ENCODE measurements around the gene PPIAL4G. TPM values are rescaled to one million over a fixed set of nuclear protein-coding genes. Genes with fewer than 3 reads are reported as not detected.
"Not testable (repeated sequence)": the region's sequence is repeated elsewhere in the genome, so short reads cannot be mapped to it uniquely, and the experiment has no call there.

PPIAL4G gene
- 1 to 10 TPM; 1.6 to 1.8 TPM for total RNA-seq

- POLR2A ChIA-PET; H3K4me1 Mint-ChIP-seq; H3K4me3 Mint-ChIP-seq; H3K36me3 Mint-ChIP-seq; DNase-seq; H3K27me3 Mint-ChIP-seq; H3K9me3 Mint-ChIP-seq; ATAC-seq (ENCODE audit: low read depth): not testable (repeated sequence)
- peak within 1 kb of the TSS; percentile 68 for H3K27ac Mint-ChIP-seq
These were observed at the start of gene PPIAL4G for GRCh38 chr1:148483029-148483428. PPIAL4G (minus strand) TSS chr1:148483302; CDS start chr1:148483252, 50 bp downstream.

- not testable (repeated sequence) for H3K4me3 Mint-ChIP-seq, H3K27me3 Mint-ChIP-seq
These were observed 49.1 kb upstream of the PPIAL4G start for GRCh38 chr1:148532158-148532557.

GRCh38 chr1:148529101-148529567 lies 46.0 kb upstream of the PPIAL4G start:
- H3K27me3 Mint-ChIP-seq; H3K4me1 Mint-ChIP-seq; H3K36me3 Mint-ChIP-seq; H3K9me3 Mint-ChIP-seq; ATAC-seq (ENCODE audit: low read depth); POLR2A ChIA-PET: not testable (repeated sequence)
- Mint-ChIP-seq H3K4me3 (peak overlapping the region; percentile 78), H3K27ac (peak overlapping the region; percentile 77)
- peak; percentile 69 for DNase-seq

More at GRCh38 chr1:148532158-148532557, 49.1 kb upstream of the PPIAL4G start:
- H3K36me3 Mint-ChIP-seq; POLR2A ChIA-PET; ATAC-seq (ENCODE audit: low read depth); H3K27ac Mint-ChIP-seq; DNase-seq; H3K4me1 Mint-ChIP-seq; H3K9me3 Mint-ChIP-seq: not testable (repeated sequence)

GRCh38 chr1:148528591-148528990 lies 45.5 kb upstream of the PPIAL4G start:
- POLR2A ChIA-PET; H3K27ac Mint-ChIP-seq; ATAC-seq (ENCODE audit: low read depth); H3K4me3 Mint-ChIP-seq; H3K36me3 Mint-ChIP-seq; H3K4me1 Mint-ChIP-seq; H3K27me3 Mint-ChIP-seq; H3K9me3 Mint-ChIP-seq: not testable (repeated sequence)
- DNase-seq: peak; percentile 62

GRCh38 chr1:148526587-148526986 lies 43.5 kb upstream of the PPIAL4G start:
- H3K27me3 Mint-ChIP-seq; ATAC-seq (ENCODE audit: low read depth); H3K4me3 Mint-ChIP-seq; DNase-seq; POLR2A ChIA-PET; H3K4me1 Mint-ChIP-seq; H3K27ac Mint-ChIP-seq; H3K36me3 Mint-ChIP-seq; H3K9me3 Mint-ChIP-seq: not testable (repeated sequence)

- Mint-ChIP-seq H3K4me3 (peak overlapping the region; percentile 85), H3K27ac (peak overlapping the region; percentile 94)
- DNase-seq, H3K9me3 Mint-ChIP-seq, H3K36me3 Mint-ChIP-seq, H3K27me3 Mint-ChIP-seq, H3K4me1 Mint-ChIP-seq: not testable (repeated sequence)
- POLR2A ChIA-PET: interaction anchor here (0.7 to 1.8 kb wide), 9 partner anchors 121 to 189 kb away, joined by 3 to 34 read pairs (median 6); no protein-coding TSS in a partner anchor
- ATAC-seq (ENCODE audit: low read depth): peak; percentile 25
These were observed 40.4 kb upstream of the PPIAL4G start for GRCh38 chr1:148523205-148524144.

GRCh38 chr1:148522561-148523204 lies 39.6 kb upstream of the PPIAL4G start:
- Mint-ChIP-seq H3K4me3 (peak overlapping the region; percentile 85), H3K27ac (peak overlapping the region; percentile 94)
- H3K9me3 Mint-ChIP-seq, H3K36me3 Mint-ChIP-seq, H3K4me1 Mint-ChIP-seq, H3K27me3 Mint-ChIP-seq: not testable (repeated sequence)
- DNase-seq: peak; percentile 76
- POLR2A ChIA-PET: interaction anchor here (0.7 to 1.8 kb wide), 9 partner anchors 120 to 188 kb away, joined by 3 to 34 read pairs (median 6); no protein-coding TSS in a partner anchor
- ATAC-seq (ENCODE audit: low read depth): peak; percentile 72

GRCh38 chr1:148522072-148522471 lies 39.0 kb upstream of the PPIAL4G start:
- ATAC-seq (ENCODE audit: low read depth): peak; percentile 57

GRCh38 chr1:148514310-148514709 lies 31.2 kb upstream of the PPIAL4G start:
- POLR2A ChIA-PET; ATAC-seq (ENCODE audit: low read depth); H3K27me3 Mint-ChIP-seq; H3K4me1 Mint-ChIP-seq; H3K36me3 Mint-ChIP-seq; H3K4me3 Mint-ChIP-seq; H3K9me3 Mint-ChIP-seq; H3K27ac Mint-ChIP-seq; DNase-seq: not testable (repeated sequence)

More at GRCh38 chr1:148522072-148522471, 39.0 kb upstream of the PPIAL4G start:
- not testable (repeated sequence) for H3K9me3 Mint-ChIP-seq, H3K36me3 Mint-ChIP-seq, H3K27me3 Mint-ChIP-seq, H3K4me1 Mint-ChIP-seq
- Mint-ChIP-seq H3K4me3 (peak overlapping the region; percentile 85), H3K27ac (peak overlapping the region; percentile 94)
- POLR2A ChIA-PET: interaction anchor here (1.7 to 1.8 kb wide), 3 partner anchors 120 to 149 kb away, joined by 8 to 34 read pairs (median 23); no protein-coding TSS in a partner anchor
- peak; percentile 79 for DNase-seq

- H3K36me3 Mint-ChIP-seq; H3K27ac Mint-ChIP-seq; H3K4me1 Mint-ChIP-seq; POLR2A ChIA-PET; H3K9me3 Mint-ChIP-seq; H3K27me3 Mint-ChIP-seq; DNase-seq; H3K4me3 Mint-ChIP-seq; ATAC-seq (ENCODE audit: low read depth): not testable (repeated sequence)
These were observed 29.6 kb upstream of the PPIAL4G start for GRCh38 chr1:148512571-148513184.

- ATAC-seq (ENCODE audit: low read depth); POLR2A ChIA-PET; H3K9me3 Mint-ChIP-seq; H3K4me1 Mint-ChIP-seq; H3K4me3 Mint-ChIP-seq; DNase-seq; H3K27me3 Mint-ChIP-seq; H3K27ac Mint-ChIP-seq; H3K36me3 Mint-ChIP-seq: not testable (repeated sequence)
These were observed 10.8 kb upstream of the PPIAL4G start for GRCh38 chr1:148493933-148494332.

- peak overlapping the region; percentile 30 for H3K27ac Mint-ChIP-seq
- H3K4me1 Mint-ChIP-seq; POLR2A ChIA-PET; H3K36me3 Mint-ChIP-seq; H3K27me3 Mint-ChIP-seq; ATAC-seq (ENCODE audit: low read depth); H3K4me3 Mint-ChIP-seq; DNase-seq; H3K9me3 Mint-ChIP-seq: not testable (repeated sequence)
These were observed 2.0 kb downstream of the PPIAL4G start for GRCh38 chr1:148481134-148481533.

GRCh38 chr1:148459694-148460093 lies 23.4 kb downstream of the PPIAL4G start:
- Mint-ChIP-seq H3K27ac (peak overlapping the region; percentile 56), H3K4me3 (peak overlapping the region; percentile 68)
- H3K9me3 Mint-ChIP-seq; H3K4me1 Mint-ChIP-seq; H3K36me3 Mint-ChIP-seq; ATAC-seq (ENCODE audit: low read depth); H3K27me3 Mint-ChIP-seq: not testable (repeated sequence)
- peak; percentile 36 for DNase-seq
- POLR2A ChIA-PET: interaction anchor here (1.3 kb wide), 1 partner anchor 126 kb away, joined by 3 read pairs; no protein-coding TSS in a partner anchor

Measured in activated naive CD8-positive, alpha-beta T cell treated with anti-CD3 and anti-CD28 coated beads, Interleukin-2, amount 10 ng/mL, durations not matched to agents 7 days and 5 days (primary cell).